Ishikawa (cell line): ENCODE results near the gene CLECL1.

ENCODE experiments used
- CEBPB ChIP-seq: IDR thresholded peaks from 2 replicates; pipeline ENCODE4 v1.6.1; 2012
- CREB1 ChIP-seq: IDR thresholded peaks from 2 replicates; pipeline ENCODE4 v1.6.1; 2012; ENCODE audit warnings: low read depth
- EGR1 ChIP-seq: IDR thresholded peaks from 2 replicates; pipeline ENCODE4 v1.6.1; 2012
- FOXM1 ChIP-seq: IDR thresholded peaks from 2 replicates; pipeline ENCODE4 v1.6.1; 2012; ENCODE audit warnings: low read depth, borderline replicate concordance
- REST ChIP-seq: IDR thresholded peaks from 2 replicates; pipeline ENCODE4 v1.6.1; 2012; ENCODE audit warnings: low read depth, mild to moderate bottlenecking
- YY1 ChIP-seq: IDR thresholded peaks from 2 replicates; pipeline ENCODE4 v1.6.1; 2012; ENCODE audit warnings: low read depth

GRCh38 chr12:9741726-9742125 is 8.8 kb upstream of the CLECL1 start:
- TF ChIP-seq FOXM1 = no peak
- no peak for TF ChIP-seq YY1
- no peak for TF ChIP-seq EGR1
- no peak for TF ChIP-seq REST
- no peak for TF ChIP-seq CREB1
- TF ChIP-seq CEBPB = no peak
